Panc1 (cell line): Measurements from ENCODE around the gene ZNF428.

Experiments used
- CTCF ChIP-seq: fragments of 450-650 bp; IDR thresholded peaks from 2 replicates; pipeline ENCODE4 v1.5.1; 2017; ENCODE audit warnings: mild to moderate bottlenecking
- POLR2AphosphoS5 ChIP-seq: IDR thresholded peaks from 2 replicates; pipeline ENCODE4 v1.6.1; 2012; ENCODE audit warnings: mild to moderate bottlenecking, low read depth, low read length, moderate library complexity
- SIN3A ChIP-seq: IDR thresholded peaks from 2 replicates; pipeline ENCODE4 v1.6.1; 2012; ENCODE audit warnings: low read depth, mild to moderate bottlenecking, low read length, moderate library complexity, borderline replicate concordance; ENCODE audit not compliant: insufficient read depth
- TCF7L2 ChIP-seq: IDR thresholded peaks from 2 replicates; pipeline ENCODE4 v1.6.1; 2011; ENCODE audit warnings: mild to moderate bottlenecking, low read depth, low read length, inconsistent platforms

- TF ChIP-seq POLR2AphosphoS5 (no peak), CTCF (no peak), TCF7L2 (no peak), SIN3A (no peak)
Observed at GRCh38 chr19:43586346-43586745, 33.1 kb downstream of the ZNF428 start.
